GM19452 (cell line): ENCODE measurements around the gene GALNT13.

ENCODE experiments used
- ATAC-seq: cut with Tn5 transposase; IDR thresholded peaks from one replicate; pipeline ENCODE4 v1.9.1; 2021; ENCODE audit not compliant: unreplicated experiment

The GALNT13 gene

DNA sequence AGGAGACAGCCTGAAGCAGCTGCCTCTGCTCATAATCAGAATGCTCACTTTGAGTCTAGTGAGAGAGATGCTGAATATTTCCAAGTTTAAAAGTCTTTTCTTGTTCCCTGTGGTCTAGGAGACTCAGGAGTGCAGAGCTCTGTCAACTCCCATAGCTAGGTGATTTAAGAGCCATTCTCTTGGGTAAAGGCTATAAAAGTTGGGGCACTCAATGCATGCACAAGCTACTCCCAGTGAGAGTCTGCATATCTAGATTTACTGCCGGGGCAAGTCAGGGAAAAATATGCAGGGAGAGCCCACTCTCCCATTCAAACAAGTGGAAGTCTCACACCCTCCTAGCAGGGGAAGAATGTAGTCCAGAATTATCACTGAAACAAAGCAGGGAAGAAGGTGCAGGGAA, 418.1 kb downstream of the GALNT13 start:
- no peak for ATAC-seq

DNA sequence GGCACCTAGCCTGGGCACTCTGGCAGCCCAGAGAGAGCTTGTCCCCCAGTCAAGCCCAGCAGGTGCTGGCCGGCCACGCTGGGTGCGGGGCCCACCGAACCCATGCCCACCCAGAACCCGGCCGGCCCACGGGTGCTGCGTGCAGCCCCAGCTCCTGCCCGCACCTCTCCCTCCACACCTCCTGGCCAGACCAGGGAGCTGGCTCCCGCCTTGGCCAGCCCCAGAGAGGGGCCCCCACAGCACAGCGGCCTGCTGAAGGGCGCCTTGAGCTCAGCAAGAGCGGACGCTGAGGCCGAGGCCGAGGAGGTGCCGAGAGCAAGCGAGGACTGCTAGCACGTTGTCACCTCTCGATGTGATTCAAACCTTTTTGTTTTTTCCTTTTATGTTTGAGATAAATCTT, 419.8 kb downstream of the GALNT13 start:
- no peak for ATAC-seq

DNA sequence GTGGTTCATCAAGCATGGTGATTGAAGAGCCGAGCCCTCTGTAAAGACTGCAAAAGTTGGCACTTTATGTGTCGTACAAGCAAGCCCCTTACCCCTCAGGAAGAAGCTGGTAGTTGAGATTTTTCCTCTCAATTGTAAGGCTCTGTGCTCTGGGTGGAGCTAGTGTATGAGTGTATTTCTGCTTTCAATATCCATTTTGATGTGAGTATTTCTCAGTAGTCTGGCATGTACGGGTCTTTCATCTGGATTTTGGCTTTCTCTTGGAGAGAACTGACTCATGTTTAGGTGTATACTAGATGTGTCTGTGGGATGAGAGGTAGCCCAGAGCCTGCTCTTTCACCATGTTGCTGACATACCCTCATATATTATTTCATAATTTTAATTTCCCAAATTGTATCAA, 420.2 kb downstream of the GALNT13 start:
- ATAC-seq: no peak

DNA sequence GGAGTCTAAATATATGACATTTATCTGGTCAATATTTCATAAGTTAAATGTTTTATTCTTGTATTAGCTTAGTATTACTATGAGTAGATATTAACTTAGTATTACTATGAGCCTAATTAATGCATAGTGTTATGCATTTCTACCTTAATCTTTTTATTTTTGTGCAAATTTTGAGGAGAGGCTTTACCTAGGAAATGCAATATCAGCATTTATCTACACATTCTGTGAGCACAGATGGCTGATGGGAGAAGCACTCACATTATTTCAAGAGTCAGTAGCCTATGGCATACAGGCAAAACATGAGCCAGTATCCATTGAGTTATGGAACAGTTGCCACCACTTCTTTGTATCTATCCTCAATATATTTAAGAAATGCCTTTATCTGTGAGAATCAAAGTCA, 422.1 kb downstream of the GALNT13 start:
- no peak for ATAC-seq

DNA sequence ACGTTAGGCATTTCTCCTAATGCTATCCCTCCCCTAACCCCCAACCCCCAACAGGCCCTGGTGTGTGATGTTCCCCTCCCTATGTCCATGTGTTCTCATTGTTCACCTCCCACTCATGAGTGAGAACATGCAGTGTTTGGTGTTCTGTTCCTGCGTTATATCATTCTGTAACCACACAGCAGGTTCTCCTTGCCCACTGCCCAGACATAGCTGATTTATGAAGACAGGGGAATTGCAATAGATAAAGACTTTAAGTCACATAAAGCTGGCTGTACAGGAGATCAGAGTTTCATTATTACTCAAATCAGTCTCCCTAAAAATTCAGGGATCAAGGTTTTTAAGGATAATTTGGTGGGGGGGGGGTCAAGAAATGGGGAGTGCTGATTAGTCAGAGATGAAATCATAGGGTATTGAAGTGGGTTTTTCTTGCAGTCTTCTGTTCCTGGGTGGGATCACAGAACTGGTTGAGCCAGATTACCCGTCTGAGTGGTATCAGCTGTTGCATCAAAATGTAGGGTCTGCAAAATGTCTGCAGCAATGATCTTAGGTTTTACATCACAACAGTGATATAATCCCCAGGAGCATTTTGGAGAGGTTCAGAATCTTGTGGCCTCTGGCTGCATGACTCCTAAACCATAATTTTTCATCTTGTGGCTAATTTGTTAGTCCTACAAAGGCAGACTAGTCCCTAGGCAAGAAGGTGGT, 434.7 kb downstream of the GALNT13 start:
- no peak for ATAC-seq

DNA sequence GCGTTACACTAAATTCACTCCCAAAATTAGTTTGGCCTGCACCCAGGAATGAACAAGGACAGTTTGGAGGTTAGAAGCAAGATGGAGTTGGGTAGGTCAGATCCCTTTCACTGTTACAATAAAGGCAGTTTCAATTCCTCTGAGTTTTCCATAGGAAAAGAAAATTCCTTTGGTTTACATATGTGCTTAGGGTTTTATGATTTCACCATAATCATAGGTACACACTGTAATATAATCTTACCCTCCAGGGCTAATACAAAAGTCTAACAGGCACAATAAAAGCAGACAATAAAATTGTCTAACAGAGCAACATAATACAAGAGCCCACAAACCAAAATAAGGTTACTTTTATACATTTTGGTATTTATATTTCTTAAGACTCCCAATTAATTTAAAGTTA, 435.3 kb downstream of the GALNT13 start:
- ATAC-seq: no peak

DNA sequence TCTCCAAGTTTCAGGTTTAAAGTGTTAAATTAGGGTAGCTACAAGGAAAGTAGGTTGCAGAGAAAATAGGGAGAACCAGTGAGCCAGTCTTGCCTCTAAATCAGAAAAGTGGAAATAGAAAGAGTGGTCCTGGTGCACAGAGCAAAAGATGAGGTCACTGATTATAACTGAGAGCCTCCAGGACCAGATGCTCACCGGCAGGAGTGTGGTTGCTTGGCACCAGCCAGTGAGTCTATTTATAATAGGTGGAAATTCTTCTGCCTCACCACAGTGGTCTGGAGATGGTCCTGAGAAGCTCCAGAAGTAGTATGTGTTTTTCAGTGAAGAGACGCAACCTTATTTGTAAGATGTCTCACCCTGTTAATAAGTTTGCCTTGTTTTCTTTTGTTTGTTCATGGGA, 452.9 kb downstream of the GALNT13 start:
- no peak for ATAC-seq

DNA sequence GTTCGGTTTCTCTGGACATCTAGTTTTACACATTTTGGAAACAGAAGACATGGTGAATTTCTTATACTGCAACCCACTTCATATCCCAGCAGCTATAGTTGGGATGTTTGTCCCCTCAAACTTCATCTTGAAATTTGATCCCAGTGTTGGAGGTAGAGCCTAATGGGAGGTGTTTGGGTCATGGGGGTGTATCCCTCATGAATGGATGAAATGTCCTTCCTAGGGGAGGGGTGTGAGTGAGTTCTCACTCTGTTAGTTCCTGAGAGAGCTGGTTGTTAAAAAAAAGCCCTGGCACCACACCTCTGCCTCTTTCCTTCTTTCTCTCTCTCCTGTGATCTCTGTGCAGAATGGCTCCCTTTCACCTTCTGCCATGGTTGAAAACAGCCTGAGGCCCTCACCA, 457.8 kb downstream of the GALNT13 start:
- ATAC-seq: no peak

DNA sequence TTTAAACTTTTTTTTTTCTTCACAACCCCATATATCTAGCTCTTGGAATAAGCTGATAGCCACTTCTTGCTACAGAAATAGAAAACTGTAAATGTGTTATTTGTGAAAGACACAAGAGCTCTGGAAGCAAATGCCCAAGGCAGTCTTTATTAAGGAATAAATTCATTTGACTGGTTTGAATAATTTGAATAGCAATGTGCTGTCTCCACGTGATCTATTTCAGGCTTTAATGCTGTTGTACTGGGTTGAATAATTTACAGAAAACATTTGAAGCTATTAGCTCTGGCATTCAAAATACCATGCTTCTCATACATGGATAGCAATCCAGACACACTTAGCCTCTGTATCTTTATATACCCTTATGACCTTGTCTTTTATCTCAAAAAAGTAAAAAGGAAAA, 460.1 kb downstream of the GALNT13 start:
- no peak for ATAC-seq

DNA sequence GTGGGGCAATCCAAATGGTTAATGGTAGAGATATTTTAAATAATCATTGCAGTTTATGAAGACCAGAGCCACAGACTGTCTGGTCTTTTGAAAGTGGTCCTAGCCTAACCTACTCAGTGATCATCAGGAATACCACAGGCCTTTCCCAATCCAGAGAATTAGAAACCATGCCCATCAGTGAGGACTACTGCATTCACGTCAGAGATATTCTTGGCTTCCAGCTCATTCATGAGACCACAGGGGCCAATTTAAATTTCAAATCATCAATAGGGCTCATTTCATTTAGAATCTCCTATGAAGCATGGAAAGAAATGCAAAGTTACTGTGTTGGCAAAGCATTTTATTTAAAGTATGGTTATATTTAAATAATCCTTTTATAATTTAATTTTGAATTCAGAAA, 464.5 kb downstream of the GALNT13 start:
- no peak for ATAC-seq

DNA sequence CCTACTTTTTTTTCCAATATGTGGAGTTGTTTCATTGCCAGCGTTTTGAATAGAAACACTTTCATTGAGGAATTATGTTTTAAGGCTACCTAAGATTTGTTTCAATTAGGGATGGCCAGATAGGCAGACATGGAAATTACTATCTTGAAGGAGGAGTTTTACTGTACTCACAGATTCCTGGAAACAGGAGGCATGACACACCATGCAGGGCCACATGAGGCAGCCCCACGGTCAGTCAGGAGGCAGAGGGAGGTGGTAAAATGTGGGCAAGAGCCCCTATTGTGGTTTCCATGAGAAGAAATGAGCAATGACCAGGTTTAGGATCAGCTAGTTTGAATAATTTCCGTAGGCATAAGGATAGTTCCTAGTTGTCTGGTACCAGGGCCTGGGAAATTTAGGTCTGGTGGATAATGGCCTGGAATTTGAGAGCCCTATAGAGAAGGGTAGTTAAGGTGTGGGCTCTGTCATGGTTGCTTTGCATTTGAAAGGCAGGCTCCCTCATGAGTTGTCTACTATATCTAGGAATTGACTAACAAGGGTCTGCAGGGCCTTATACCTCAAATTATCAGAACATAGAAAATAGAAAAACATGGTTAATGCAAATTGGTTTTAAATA, 466.7 kb downstream of the GALNT13 start:
- ATAC-seq: no peak

DNA sequence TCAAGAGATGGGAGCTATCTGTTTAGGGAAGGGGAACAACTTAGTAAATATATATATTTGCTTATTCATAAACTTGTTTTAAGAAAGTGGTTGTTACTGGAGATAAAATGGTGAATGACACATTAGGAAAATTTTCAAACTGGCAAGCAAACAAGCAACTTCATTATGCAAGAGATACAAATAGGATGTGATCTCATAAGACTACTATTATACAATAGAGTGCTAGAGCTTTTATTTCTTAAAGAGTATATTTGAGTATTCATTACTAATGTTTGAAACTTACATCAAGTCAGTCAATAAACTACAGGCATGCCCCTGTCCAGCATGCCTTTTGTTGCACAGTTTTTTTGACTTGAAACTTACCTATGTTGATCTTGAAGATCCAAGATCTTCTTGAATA, 471.6 kb downstream of the GALNT13 start:
- ATAC-seq: no peak

DNA sequence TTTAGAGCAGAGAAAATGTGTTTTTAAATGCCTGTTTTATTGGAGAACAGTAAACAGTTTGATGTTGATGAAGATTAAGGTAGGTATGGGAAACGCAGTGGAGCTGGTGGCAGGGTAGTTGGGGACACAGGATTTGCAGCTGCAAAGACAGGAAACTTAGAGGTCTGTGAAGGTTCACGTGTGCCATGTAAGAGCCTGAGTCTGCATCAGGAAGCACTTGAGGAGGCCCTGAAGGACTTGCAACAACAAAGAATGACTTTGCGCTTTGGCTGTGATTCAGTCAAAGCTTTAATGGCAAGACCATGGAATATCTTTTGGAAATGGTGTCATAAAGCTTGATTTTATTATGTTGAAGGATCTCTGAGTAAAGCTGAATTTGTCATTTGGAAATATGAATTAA, 479.2 kb downstream of the GALNT13 start:
- no peak for ATAC-seq

DNA sequence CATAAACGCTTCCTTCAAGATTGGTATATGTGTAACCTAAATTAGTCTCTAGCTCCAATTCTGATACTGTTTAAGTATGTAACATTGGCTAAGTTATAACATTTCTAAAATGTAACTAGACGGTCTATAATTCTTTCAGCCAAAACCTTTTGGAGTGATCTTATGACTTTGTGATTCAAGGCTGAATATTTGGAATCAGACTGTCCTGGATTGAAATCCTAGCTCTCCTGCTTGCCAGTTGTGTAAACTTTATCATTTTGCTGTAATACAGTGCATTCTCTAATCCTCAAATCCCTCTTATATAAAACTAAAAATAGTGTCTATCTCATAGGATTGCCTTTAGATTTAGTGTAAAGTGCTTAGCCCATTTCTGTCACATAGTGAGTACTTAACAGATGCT, 489.6 kb downstream of the GALNT13 start:
- ATAC-seq: no peak

DNA sequence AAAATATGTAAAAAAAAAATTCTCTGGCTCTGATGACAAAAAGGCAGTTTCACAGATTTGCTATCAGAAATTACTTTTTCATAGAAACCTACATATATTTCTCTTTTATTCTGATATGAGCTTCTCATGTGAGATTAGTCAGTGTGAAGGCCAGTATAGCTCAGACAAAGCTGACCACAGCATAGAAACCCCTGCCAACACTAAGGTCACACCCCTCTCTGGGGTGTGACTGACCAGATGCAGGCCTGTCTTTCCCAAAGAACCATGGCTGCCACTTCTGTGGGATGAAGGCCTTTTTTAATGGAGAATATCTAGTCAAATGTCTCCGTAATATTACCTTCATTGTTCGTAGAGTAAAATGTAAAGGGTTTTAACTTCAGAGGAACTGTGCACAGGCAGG, 496.4 kb downstream of the GALNT13 start:
- ATAC-seq: no peak

DNA sequence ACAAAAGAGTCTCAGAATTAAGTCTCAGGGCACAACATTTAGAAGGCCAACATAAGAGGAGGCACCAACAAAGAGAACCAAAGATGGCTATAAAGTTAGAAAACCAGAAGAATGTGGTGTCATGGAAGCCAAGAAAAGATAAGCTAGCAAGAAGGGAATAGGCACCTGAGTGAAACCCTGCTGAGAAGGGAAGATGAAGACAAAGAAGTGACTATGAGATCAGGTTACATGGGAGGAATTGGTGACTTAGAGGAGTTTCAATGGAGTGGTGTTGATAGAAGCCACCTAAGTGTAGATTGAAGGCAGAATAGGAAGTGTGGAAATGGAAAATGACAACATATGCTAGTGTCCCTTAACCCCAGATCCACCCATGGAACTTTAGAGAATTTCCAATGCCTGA, 499.2 kb downstream of the GALNT13 start:
- ATAC-seq: no peak

DNA sequence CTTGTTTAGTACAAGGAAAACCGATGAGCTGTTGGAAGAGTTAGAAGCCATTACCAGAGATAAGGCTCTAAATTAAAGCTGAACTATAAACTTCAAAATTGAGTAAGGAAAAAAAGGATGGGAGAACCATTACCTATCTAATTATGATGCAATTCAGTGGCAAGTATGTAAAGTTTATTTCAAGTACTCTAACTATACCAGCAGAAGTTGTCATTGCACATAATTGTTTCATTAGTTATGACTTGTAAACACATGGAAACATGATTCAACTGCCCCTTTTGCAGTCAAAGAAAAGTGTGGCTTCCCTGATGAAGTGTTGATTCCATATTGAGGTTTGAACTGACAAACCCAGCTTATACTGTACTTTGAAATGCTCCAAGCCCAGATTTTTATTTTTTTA, 502.7 kb downstream of the GALNT13 start:
- ATAC-seq: no peak

DNA sequence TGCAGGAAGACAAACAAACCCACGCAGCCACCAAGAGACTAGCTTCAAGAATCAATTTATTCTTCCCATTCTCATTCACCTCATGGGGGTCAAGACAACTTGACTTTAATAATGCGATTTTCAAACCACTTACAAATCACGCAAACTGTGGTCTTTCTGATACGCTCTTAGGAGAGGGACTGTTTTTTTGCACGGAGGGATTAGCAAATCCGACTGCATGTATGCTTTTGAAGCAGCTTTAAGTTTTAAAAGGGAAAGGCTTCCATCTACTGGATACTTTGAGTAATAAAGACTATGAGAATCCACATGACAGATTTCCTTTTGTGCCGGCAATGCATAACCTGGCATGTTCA, 503.8 kb downstream of the GALNT13 start:
- no peak for ATAC-seq

DNA sequence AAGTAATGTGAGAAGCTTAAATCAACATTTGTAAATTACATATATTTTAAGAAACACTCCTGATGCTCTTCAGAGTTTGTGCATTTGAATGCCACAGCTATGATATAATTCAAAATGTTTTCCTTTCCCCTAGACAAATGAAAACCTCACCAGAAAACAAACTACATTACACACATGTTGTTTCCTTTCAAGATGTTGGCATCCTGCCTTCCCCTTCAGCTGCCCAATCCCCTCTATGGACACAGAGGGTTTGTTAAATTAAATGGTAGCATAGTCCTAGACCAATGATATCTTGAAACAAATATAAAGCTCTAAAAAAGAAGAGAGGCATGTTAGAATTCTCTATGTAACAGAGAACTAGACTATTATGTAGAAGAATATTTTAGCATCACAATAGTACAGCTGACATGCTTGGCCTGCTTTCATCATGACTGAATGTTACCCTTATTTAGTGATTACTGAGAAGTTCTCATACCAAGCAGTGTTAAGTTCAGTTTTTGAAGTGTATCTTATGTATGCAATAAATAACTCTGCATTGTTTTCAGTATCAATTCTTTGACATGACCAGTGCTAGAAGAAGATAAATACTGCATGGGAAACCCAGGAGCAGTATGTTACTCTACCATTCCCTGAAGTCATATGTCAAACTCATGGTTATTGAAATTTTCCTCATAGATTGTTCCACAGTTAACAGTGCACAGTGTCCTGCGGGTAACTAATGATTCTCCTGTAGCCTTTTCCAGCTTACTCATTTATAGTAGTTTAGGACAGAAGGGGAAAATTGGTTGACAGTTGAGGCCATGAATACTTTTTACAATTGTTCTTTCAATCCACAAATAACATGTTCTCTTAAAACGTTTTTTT, 510.4 kb downstream of the GALNT13 start:
- ATAC-seq: no peak

DNA sequence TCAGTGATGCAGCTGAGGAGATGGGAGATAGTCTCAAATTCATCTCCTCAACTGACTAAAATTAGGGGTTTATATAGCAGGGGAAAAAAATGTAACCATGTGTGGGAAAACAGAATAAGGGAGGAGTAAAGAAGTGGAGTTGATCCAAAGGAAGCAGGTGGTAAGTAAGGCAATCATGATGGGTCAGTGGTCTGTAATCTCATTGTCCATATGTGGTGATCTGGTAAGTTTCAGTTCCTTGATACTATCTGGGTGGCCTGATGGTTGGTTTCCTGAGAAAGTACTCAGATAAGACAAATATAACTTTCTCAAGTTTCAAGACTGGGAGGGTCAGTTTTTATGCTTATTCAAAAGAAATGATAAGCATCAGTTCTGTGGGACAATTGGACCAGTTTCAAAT, 514.5 kb downstream of the GALNT13 start:
- no peak for ATAC-seq

DNA sequence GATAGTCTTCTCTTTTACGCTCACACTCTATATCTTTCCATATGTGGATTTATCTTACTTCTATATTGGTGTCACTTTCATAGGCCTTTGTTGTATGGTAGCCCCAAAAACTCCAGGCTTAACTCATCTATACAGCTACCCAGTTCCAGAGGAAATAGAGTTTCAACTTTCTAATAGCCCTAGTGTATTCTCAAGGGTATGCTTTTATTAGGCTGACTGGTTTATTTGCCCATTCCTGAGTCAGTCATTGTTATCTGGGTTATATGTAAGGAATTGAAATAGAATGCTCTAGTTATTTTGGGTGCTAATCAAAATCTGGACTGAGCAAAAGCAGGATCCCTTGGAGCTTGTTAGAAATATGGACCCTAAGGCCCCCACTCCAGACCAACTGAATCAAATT, 519.3 kb downstream of the GALNT13 start:
- no peak for ATAC-seq

DNA sequence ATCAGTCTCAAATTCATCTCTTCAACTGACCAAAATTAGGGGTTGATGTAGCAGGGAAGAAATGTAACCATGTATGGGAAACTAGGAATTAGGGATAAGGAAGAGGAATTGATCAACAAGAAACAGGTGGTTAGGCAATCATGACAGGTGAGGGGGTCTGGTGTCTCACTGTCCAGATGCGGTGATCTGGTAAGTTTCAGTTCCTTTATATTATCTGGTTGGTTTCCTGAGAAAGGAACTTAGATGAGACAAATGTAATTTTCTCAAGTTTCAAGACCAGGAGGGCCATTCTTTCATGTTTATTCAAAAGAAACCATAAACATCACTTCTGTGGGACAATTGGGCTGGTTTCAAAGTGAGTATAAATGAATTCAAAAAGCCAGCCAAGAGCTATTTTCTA, 520.5 kb downstream of the GALNT13 start:
- peak; percentile 93 for ATAC-seq
